HG02678 (cell line): ENCODE data around the gene GALNT17.

Source experiments
- ATAC-seq: cut with Tn5 transposase; IDR thresholded peaks from one replicate; pipeline ENCODE4 v1.9.1; 2021; ENCODE audit warnings: mild to moderate bottlenecking, moderate library complexity; ENCODE audit not compliant: unreplicated experiment

The GALNT17 gene

GRCh38 chr7:71272509-71273490, 140.9 kb downstream of the GALNT17 start:
- ATAC-seq: no peak

- ATAC-seq: no peak
These were observed 146.3 kb downstream of the GALNT17 start for GRCh38 chr7:71278257-71278656.

GRCh38 chr7:71281261-71281660, 149.3 kb downstream of the GALNT17 start:
- no peak for ATAC-seq

GRCh38 chr7:71283802-71284201, 151.9 kb downstream of the GALNT17 start:
- no peak for ATAC-seq

- ATAC-seq: no peak
These were observed 153.7 kb downstream of the GALNT17 start for GRCh38 chr7:71285571-71286145.

GRCh38 chr7:71286336-71286735, 154.4 kb downstream of the GALNT17 start:
- no peak for ATAC-seq

GRCh38 chr7:71286924-71287323, 155.0 kb downstream of the GALNT17 start:
- ATAC-seq: no peak

GRCh38 chr7:71290452-71290851, 158.5 kb downstream of the GALNT17 start:
- ATAC-seq: no peak

GRCh38 chr7:71298378-71298777, 166.4 kb downstream of the GALNT17 start:
- no peak for ATAC-seq

- no peak for ATAC-seq
These were observed 168.1 kb downstream of the GALNT17 start for GRCh38 chr7:71300086-71300485.

- no peak for ATAC-seq
These were observed 168.7 kb downstream of the GALNT17 start for GRCh38 chr7:71300603-71301002.

GRCh38 chr7:71301167-71301566, 169.2 kb downstream of the GALNT17 start:
- no peak for ATAC-seq

GRCh38 chr7:71303566-71303965, 171.6 kb downstream of the GALNT17 start:
- no peak for ATAC-seq

- no peak for ATAC-seq
These were observed 176.2 kb downstream of the GALNT17 start for GRCh38 chr7:71308096-71308495.

- no peak for ATAC-seq
These were observed 179.6 kb downstream of the GALNT17 start for GRCh38 chr7:71311576-71311975.

GRCh38 chr7:71312755-71313490, 181.0 kb downstream of the GALNT17 start:
- no peak for ATAC-seq

- no peak for ATAC-seq
These were observed 181.6 kb downstream of the GALNT17 start for GRCh38 chr7:71313553-71313952.

- no peak for ATAC-seq
These were observed 189.0 kb downstream of the GALNT17 start for GRCh38 chr7:71320916-71321315.

GRCh38 chr7:71322201-71322600, 190.3 kb downstream of the GALNT17 start:
- no peak for ATAC-seq

- no peak for ATAC-seq
These were observed 191.8 kb downstream of the GALNT17 start for GRCh38 chr7:71323726-71324125.

- ATAC-seq: no peak
These were observed 193.2 kb downstream of the GALNT17 start for GRCh38 chr7:71325151-71325550.

GRCh38 chr7:71326595-71326994, 194.7 kb downstream of the GALNT17 start:
- no peak for ATAC-seq
